ENCODE results near the gene OR6P1.

The OR6P1 gene

DNA sequence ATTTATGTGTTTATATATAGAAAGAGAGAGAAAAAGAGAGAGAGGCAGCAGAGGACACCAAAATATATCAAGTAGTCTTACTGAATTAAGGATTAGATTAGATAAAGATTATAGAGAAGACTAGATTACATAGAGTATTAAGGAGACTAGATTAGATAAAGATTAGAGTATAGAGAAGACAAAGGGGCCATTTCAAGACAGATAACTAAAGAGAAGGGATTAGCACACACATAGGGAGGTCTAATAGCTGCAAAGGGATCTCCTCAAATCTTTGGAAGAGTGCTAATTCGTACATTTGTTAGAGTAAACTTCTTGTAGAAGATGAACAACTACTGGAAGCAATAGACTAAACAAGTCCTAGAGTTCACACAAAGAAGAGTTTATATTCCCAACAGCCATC is 50.4 kb downstream of the OR6P1 start:
- no peak for DNase-seq (ENCODE audit: low read depth in 2 of 2, low spot score in 1 of 2)

DNA sequence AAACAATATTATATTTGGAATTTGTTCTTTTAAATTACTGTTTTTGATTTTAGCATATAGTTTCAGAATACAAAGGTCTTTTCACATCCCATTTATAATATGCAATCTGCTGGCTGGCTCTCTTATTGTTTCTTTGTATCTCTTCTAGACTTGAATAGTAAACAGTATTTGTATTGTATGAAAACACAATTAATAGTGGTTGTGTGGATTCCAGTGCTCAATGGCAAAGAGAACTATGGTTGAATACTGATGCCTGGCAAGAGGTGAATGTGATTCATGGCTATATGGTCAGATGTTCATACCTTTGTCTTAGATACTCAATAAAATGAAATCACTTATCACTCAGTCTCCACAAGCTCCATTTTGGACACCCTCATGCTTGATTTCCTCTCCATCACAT is 53.4 kb downstream of the OR6P1 start:
- no peak for DNase-seq (ENCODE audit: low read depth in 2 of 2, low spot score in 1 of 2)

Data from stimulated activated CD8-positive, alpha-beta memory T cell treated with anti-CD3 and anti-CD28 coated beads, Interleukin-4, amount 100 ng/mL, for 4 hours (primary cell).